ENCODE measurements around the gene TPI1. TPM values are rescaled to one million over a fixed set of nuclear protein-coding genes. Genes with fewer than 3 reads are reported as not detected.

Gene TPI1
- total RNA-seq, 1 experiment from 2014 or later = 1,177 TPM

GRCh38 chr12:6912164-6912935 is 45.0 kb downstream of the TPI1 start:
- peaks cover 16% of the 10 kb centered on the region for H3K23me2 ChIP-seq (ENCODE audit: insufficient read length, low read depth, low read length, poor library complexity, severe bottlenecking)
- H3K4me3 Mint-ChIP-seq = 0 out of 5 replicates have a peak overlapping the region, but pooled peaks of 1 of the 2 experiments have one; percentile 62
- H2BK120ac ChIP-seq (ENCODE audit: low read depth, low read length, poor library complexity, severe bottlenecking) = no peak overlapping the region
- H3K9me3 Mint-ChIP-seq = no peaks in the 10 kb centered on the region
- H3T11ph ChIP-seq (ENCODE audit: low read length) = no peak overlapping the region
- H2BK20ac ChIP-seq (ENCODE audit: low read depth, low read length, poor library complexity, severe bottlenecking) = no peak overlapping the region
- H3K4me1 ChIP-seq (ENCODE audit: insufficient read depth, low read length) = no peaks in the 10 kb centered on the region; the same call in 1 of the 2 replicates
- no peaks in the 10 kb centered on the region for H4K20me1 ChIP-seq (ENCODE audit: control insufficient read depth, insufficient read depth, insufficient read length)
- no peak overlapping the region for H3K27ac ChIP-seq (ENCODE audit: insufficient read length, low read depth, low read length)
- H4K5ac ChIP-seq (ENCODE audit: insufficient read length, low read depth, low read length) = no peak overlapping the region
- H3K4ac ChIP-seq (ENCODE audit: low read depth, low read length) = no peak overlapping the region
- H3K27me3 Mint-ChIP-seq (ENCODE audit: low read depth) = peaks cover 24% of the 10 kb centered on the region
- no peak overlapping the region for H3K18ac ChIP-seq (ENCODE audit: insufficient read length, low read depth, low read length)
- no peaks in the 10 kb centered on the region for H3K79me2 ChIP-seq (ENCODE audit: insufficient read depth, low read length)
- H4K91ac ChIP-seq (ENCODE audit: insufficient read length, low read depth, low read length) = no peak overlapping the region
- no peak overlapping the region for H2AK5ac ChIP-seq (ENCODE audit: insufficient read length, low read length)
- H3K27me3 ChIP-seq (ENCODE audit: insufficient read depth, low read length) = no peaks in the 10 kb centered on the region; the same call in 1 of the 2 replicates
- H3K14ac ChIP-seq (ENCODE audit: insufficient read depth, low read length) = no peak overlapping the region
- no peaks in the 10 kb centered on the region for H3K9me3 ChIP-seq (ENCODE audit: control insufficient read depth, low read depth, low read length)
- no peak overlapping the region for H3K27ac Mint-ChIP-seq
- no peak overlapping the region for H2BK12ac ChIP-seq (ENCODE audit: insufficient read length, low read depth, low read length)
- peaks cover 6% of the 10 kb centered on the region for H3K79me1 ChIP-seq (ENCODE audit: insufficient read depth, low read depth, low read length, poor library complexity, severe bottlenecking)
- H3K4me2 ChIP-seq (ENCODE audit: insufficient read depth, insufficient read length, low read length) = no peak overlapping the region
- no peak overlapping the region for H2BK5ac ChIP-seq (ENCODE audit: insufficient read length, low read length)
- no peak overlapping the region for H4K8ac ChIP-seq (replicated peaks; ENCODE audit: insufficient read length, low read depth, low read length)
- DNase-seq = no peak
- no peak overlapping the region for H3K56ac ChIP-seq (ENCODE audit: insufficient read length, low read depth, low read length)
- H3K4me1 Mint-ChIP-seq = peaks cover 22 to 40% of the 10 kb centered on the region in 2 experiments
- peaks cover 7 to 18% (median 17%) of the 10 kb centered on the region in 3 experiments for H3K36me3 Mint-ChIP-seq (ENCODE audit: insufficient read depth in 1 of 3, low read depth in 3 of 3)
- no CpG with 5 or more reads among the region's 15 CpGs for WGBS (ENCODE audit: extremely low coverage, insufficient read length, low lambda C conversion rate)
- no peak for TF ChIP-seq CTCF (conservative IDR thresholded peaks at IDR 0.05)
- H2AFZ ChIP-seq (ENCODE audit: low read length) = no peak overlapping the region
- H3K9ac ChIP-seq (ENCODE audit: extremely low read depth, insufficient read length, low read length) = no peak overlapping the region
- H2BK15ac ChIP-seq (ENCODE audit: low read depth, low read length) = no peak overlapping the region
- H3K23ac ChIP-seq (ENCODE audit: insufficient read length, low read depth, low read length) = no peak overlapping the region
